K562 (cell line): Measurements from ENCODE around the gene NKD1. TPM values are rescaled to one million over a fixed set of nuclear protein-coding genes. Genes with fewer than 3 reads are reported as not detected.

Source experiments
- ATAC-seq: fragments of 200-7000 bp; cut with Tn5 transposase; 3 replicates; pipeline ENCODE4 v1.9.1; 2020; ENCODE audit warnings: moderate library complexity
- BruUV-seq: library from RNA; stranded (reverse); fragments of 400-500 nt; replicated peaks from 2 replicates; lab custom pipeline; 2021; lab: Mats Ljungman, UMichigan
- CTCF ChIA-PET: fragments of 300-600 bp; formaldehyde crosslinking; extraction: SDS; loops from one replicate; lab custom pipeline; 2021; ENCODE audit warnings: low intra/inter-chr PET ratio; lab: Yijun Ruan, JAX
- POLR2A ChIA-PET: fragments of 300-600, 350-650 bp; sonication (Branson Sonifier 250); formaldehyde crosslinking; extraction: SDS; loops from one replicate; lab custom pipeline; 2021; ENCODE audit warnings: antibody characterized with exemption, inconsistent platforms; lab: Yijun Ruan, JAX
- DNase-seq, 4 experiments: peaks; one replicate each; pipeline versions ENCODE4 v3.0.0 to v3.0.0-alpha.2; 2011 to 2018; ENCODE audit warnings: low spot score in 3 of 4, mixed read lengths in 3 of 4; ENCODE audit errors: extremely low read depth in 1 of 4
- FAIRE-seq: peaks from 2 replicates; lab custom pipeline; 2011; peaks lifted over from hg19 to GRCh38; lab: Jason Lieb, UNC
- H2AFZ ChIP-seq: 2 replicates; pipeline ENCODE4 v1.6.0; 2011; ENCODE audit warnings: low read depth, low read length, control low read depth, inconsistent platforms
- H3K27ac ChIP-seq: fragments of 200-600 bp; 3 replicates; pipeline ENCODE4 v1.8.0; 2011; ENCODE audit warnings: low read depth, mild to moderate bottlenecking, control low read depth, inconsistent platforms, low read length, moderate library complexity, mixed read lengths; ENCODE audit errors: extremely low read depth
- H3K27me3 ChIP-seq, 2 experiments: fragments of 300-600 bp in 1 of 2; 2 replicates in 1 of 2; 3 replicates in 1 of 2; pipeline versions ENCODE4 v1.6.0 to v1.8.0; 2011; ENCODE audit warnings: inconsistent platforms in 2 of 2, low read length in 2 of 2, mild to moderate bottlenecking in 1 of 2, mixed read lengths in 1 of 2, moderate library complexity in 1 of 2; ENCODE audit not compliant: control insufficient read depth in 2 of 2, insufficient read depth in 2 of 2
- H3K36me3 ChIP-seq: fragments of 300-600 bp; 3 replicates; pipeline ENCODE4 v1.8.0; 2011; ENCODE audit warnings: mild to moderate bottlenecking, low read length, inconsistent platforms; ENCODE audit not compliant: control insufficient read depth, insufficient read depth
- H3K4me1 ChIP-seq, 2 experiments: fragments of 200-600 bp in 1 of 2; replicated peaks in 1 of 2; 2 replicates in 1 of 2; 3 replicates in 1 of 2; pipeline versions ENCODE4 v1.5.1 to v1.8.0; 2011; ENCODE audit warnings: inconsistent platforms in 2 of 2, low read length in 2 of 2, mild to moderate bottlenecking in 1 of 2, mixed read lengths in 1 of 2, moderate library complexity in 1 of 2; ENCODE audit not compliant: control insufficient read depth in 2 of 2, insufficient read depth in 2 of 2
- H3K4me2 ChIP-seq: 2 replicates; pipeline ENCODE4 v1.6.1; 2011; ENCODE audit warnings: low read length, control low read depth, inconsistent platforms, mixed read lengths; ENCODE audit not compliant: insufficient read depth
- H3K4me3 ChIP-seq: fragments of 200-600 bp; sonication (generic), shearing (Covaris generic); 2 replicates; pipeline ENCODE4 v1.5.1; 2016; ENCODE audit warnings: control low read depth, inconsistent platforms
- H3K79me2 ChIP-seq: fragments of 200-600 bp; 3 replicates; pipeline ENCODE4 v1.8.0; 2011; ENCODE audit warnings: low read length, inconsistent platforms; ENCODE audit not compliant: control insufficient read depth, insufficient read depth
- H3K9ac ChIP-seq, 2 experiments: 2 replicates each; pipeline versions ENCODE4 v1.6.0 to v1.6.1; 2011; ENCODE audit warnings: low read depth in 2 of 2, low read length in 2 of 2, control low read depth in 1 of 2, inconsistent platforms in 1 of 2, mild to moderate bottlenecking in 1 of 2, mixed read lengths in 1 of 2; ENCODE audit not compliant: insufficient read depth in 1 of 2
- H3K9me1 ChIP-seq: one replicate; pipeline ENCODE4 v1.6.0; 2011; ENCODE audit warnings: inconsistent platforms, mild to moderate bottlenecking, low read length, moderate library complexity; ENCODE audit not compliant: control insufficient read depth, insufficient read depth
- H3K9me3 ChIP-seq: replicated peaks from 2 replicates; pipeline ENCODE4 v1.5.1; 2011; ENCODE audit warnings: low read depth, low read length, inconsistent platforms; ENCODE audit not compliant: control insufficient read depth, insufficient read depth
- H4K20me1 ChIP-seq: replicated peaks from 2 replicates; pipeline ENCODE4 v1.6.1; 2011; ENCODE audit warnings: low read length, inconsistent platforms, mixed read lengths; ENCODE audit not compliant: control insufficient read depth, insufficient read depth
- ADNP ChIP-seq: fragments of 200-800 bp; sonication (Bioruptor generic); IDR thresholded peaks from 2 replicates; pipeline ENCODE4 v1.6.1; 2016; ENCODE audit warnings: missing genetic modification characterization, missing compliant biosample characterization
- DIDO1 ChIP-seq: fragments of 450-650 bp; IDR thresholded peaks from 2 replicates; pipeline ENCODE4 v1.6.1; 2016; ENCODE audit warnings: low read depth, missing biosample characterization, missing genetic modification characterization
- EGR1 ChIP-seq: fragments of 450-650 bp; conservative IDR thresholded peaks from 2 replicates; pipeline ENCODE4 v1.6.1; 2017; ENCODE audit warnings: mild to moderate bottlenecking
- ELF4 ChIP-seq: fragments of 450-650 bp; formaldehyde crosslinking; IDR thresholded peaks from 2 replicates; pipeline ENCODE4 v1.4.0; 2022; ENCODE audit warnings: missing genetic modification characterization
- FOXK2 ChIP-seq, 2 experiments: fragments of 450-650 bp; IDR thresholded peaks in 1 of 2; conservative IDR thresholded peaks in 1 of 2; 2 replicates each; pipeline ENCODE4 v1.6.1; 2016; ENCODE audit warnings: low read depth in 2 of 2, mild to moderate bottlenecking in 1 of 2
- HSF4 ChIP-seq: fragments of 250-450 bp; sonication (Bioruptor Pico); IDR thresholded peaks from 2 replicates; pipeline ENCODE4 v2.1.2; 2022; ENCODE audit warnings: mild to moderate bottlenecking, moderate library complexity, borderline replicate concordance
- ILK ChIP-seq: fragments of 450-650 bp; IDR thresholded peaks from 2 replicates; pipeline ENCODE4 v1.6.1; 2016; ENCODE audit warnings: missing genetic modification characterization, low read depth, mild to moderate bottlenecking, missing compliant biosample characterization, moderate library complexity, borderline replicate concordance
- MAZ ChIP-seq, 2 experiments: fragments of 450-650 bp in 1 of 2; sonication (generic) in 1 of 2; formaldehyde crosslinking; IDR thresholded peaks in 1 of 2; conservative IDR thresholded peaks in 1 of 2; 2 replicates each; pipeline versions ENCODE4 v1.4.0 to v1.5.0; 2020; ENCODE audit warnings: mild to moderate bottlenecking in 1 of 2, missing genetic modification reagents in 1 of 2
- PPARD ChIP-seq: fragments of 250-450 bp; sonication (Bioruptor Pico); IDR thresholded peaks from 2 replicates; pipeline ENCODE4 v1.8.0; 2022; ENCODE audit warnings: inconsistent platforms, mild to moderate bottlenecking, moderate library complexity
- STAG1 ChIP-seq: sonication (generic); formaldehyde crosslinking; IDR thresholded peaks from 2 replicates; pipeline ENCODE4 v1.5.0; 2020; ENCODE audit warnings: missing genetic modification reagents, borderline replicate concordance
- STAT6 ChIP-seq: sonication (generic); formaldehyde crosslinking; IDR thresholded peaks from 2 replicates; pipeline ENCODE4 v1.8.1; 2023; ENCODE audit warnings: mild to moderate bottlenecking, missing genetic modification reagents
- TARDBP ChIP-seq: fragments of 450-650 bp; IDR thresholded peaks from 2 replicates; pipeline ENCODE4 v1.6.1; 2016
- TFAP4 ChIP-seq: sonication (generic); formaldehyde crosslinking; IDR thresholded peaks from 2 replicates; pipeline ENCODE4 v1.8.0; 2022; ENCODE audit warnings: missing genetic modification reagents, mild to moderate bottlenecking, moderate library complexity, borderline replicate concordance
- XRCC4 ChIP-seq: IDR thresholded peaks from one replicate; pipeline ENCODE4 v1.6.1; 2011; ENCODE audit not compliant: insufficient read depth, insufficient read length; ENCODE audit errors: extremely low read depth
- ZBED1 ChIP-seq: IDR thresholded peaks from 2 replicates; pipeline ENCODE4 v1.6.1; 2014
- ZNF165 ChIP-seq: fragments of 250-450 bp; sonication (Bioruptor Pico); IDR thresholded peaks from 2 replicates; pipeline ENCODE4 v1.4.0; 2020; ENCODE audit warnings: borderline replicate concordance
- ZNF449 ChIP-seq: fragments of 250-450 bp; sonication (Bioruptor Pico); IDR thresholded peaks from 2 replicates; pipeline ENCODE4 v1.8.0; 2022; ENCODE audit warnings: moderate library complexity, mild to moderate bottlenecking, inconsistent platforms
- ZNF699 ChIP-seq: fragments of 250-450 bp; sonication (Bioruptor Pico); IDR thresholded peaks from 2 replicates; pipeline ENCODE4 v1.8.0; 2021; ENCODE audit warnings: mild to moderate bottlenecking, moderate library complexity; ENCODE audit not compliant: insufficient replicate concordance
- WGBS: fragments of 100-300 bp; shearing (Covaris generic); methylation state at CpG from one replicate; pipeline ENCODE4 v1.1.6; 2016; ENCODE audit warnings: low coverage, mixed read lengths; ENCODE audit not compliant: insufficient coverage; ENCODE audit errors: missing lambda C conversion rate; 5-methylcytosine and 5-hydroxymethylcytosine counted together
- in situ Hi-C: fragments of 300-500 bp; cut with MboI; formaldehyde crosslinking; loops from 4 replicates; pipeline ENCODE4 v1.15.0; 2018; ENCODE audit warnings: inconsistent platforms, mixed read lengths
- intact Hi-C: fragments of 100-400 bp; cut with micrococcal nuclease; formaldehyde crosslinking; loops from 2 replicates; pipeline ENCODE4 v1.14.2; 2022
- polyA plus RNA-seq, 8 experiments: library from polyadenylated mRNA; depleted of rRNA in 4 of 8; stranded (reverse) in 5 of 8; unstranded in 3 of 8; fragments of >200 nt; fragmentation: Nextera tagmentation in 2 of 8; fragmentation: Illumina TruSeq in 1 of 8; extraction: Ambion mirVana in 2 of 8; extraction: Trizol in 1 of 8; gene quantifications; 2 replicates each; pipeline versions ENCODE4 v1.2.1 to v1.2.3, GENCODE V29; 2011 to 2014; ENCODE audit warnings: inconsistent platforms in 1 of 8, missing spikeins in 1 of 8
- total RNA-seq, 7 experiments: library from RNA; depleted of rRNA in 6 of 7; stranded (reverse); fragments of >200 nt in 6 of 7; fragmentation: Illumina TruSeq in 2 of 7; extraction: Trizol in 2 of 7; gene quantifications; 2 replicates each; pipeline versions ENCODE4 v1.2.1 to v1.2.3, GENCODE V29; 2011 to 2021; ENCODE audit warnings: low replicate concordance in 1 of 7

Gene NKD1
- total and polyA plus RNA-seq, 9 of the 15 experiments (the other 6 are each of a cell fraction or from before 2014, with no cell fraction given) = under 0.01 to 0.24 (median 0.04) TPM; not detected in 2

GRCh38 chr16:50596762-50597450, 48.7 kb downstream of the NKD1 start:
- no peak for TF ChIP-seq ZBED1
- TF ChIP-seq ELF4 (CRISPR knock-in tag) = no peak
- no peak for TF ChIP-seq STAT6 (CRISPR knock-in tag)
- TF ChIP-seq PPARD (CRISPR knock-in tag) = no peak
- no peak for TF ChIP-seq STAG1 (CRISPR knock-in tag)
- no peak for TF ChIP-seq DIDO1 (tag)
- no peak for TF ChIP-seq ILK (tag)
- no peak for TF ChIP-seq TARDBP
- TF ChIP-seq ADNP (tag) = no peak
- no peak for TF ChIP-seq MAZ (CRISPR knock-in tag; conservative IDR thresholded peaks at IDR 0.05 in 1 of 2, IDR thresholded peaks at IDR 0.05 in 1 of 2)
- no peak for TF ChIP-seq ZNF449 (CRISPR knock-in tag)
- TF ChIP-seq FOXK2 (conservative IDR thresholded peaks at IDR 0.05 in 1 of 2, IDR thresholded peaks at IDR 0.05 in 1 of 2; ENCODE audit: low read depth in 2 of 2) = no peak
- no peak for TF ChIP-seq HSF4 (CRISPR knock-in tag)
- no peak for TF ChIP-seq ZNF699
- TF ChIP-seq TFAP4 = no peak
- no peak for TF ChIP-seq EGR1
- no peak for TF ChIP-seq XRCC4
- TF ChIP-seq ZNF165 (CRISPR knock-in tag) = no peak

More at GRCh38 chr16:50596762-50597450, 48.7 kb downstream of the NKD1 start:
- no peak for FAIRE-seq
- WGBS = 1% methylated on average over 13 of the region's 13 CpGs
- Histone ChIP-seq H3K9me3 (no peaks in the 10 kb centered on the region), H3K4me1 (no peaks in the 10 kb centered on the region; a peak in 1 of 5 replicates), H3K27me3 (peaks cover 10 to 50% of the 10 kb centered on the region in 2 experiments; a peak in 4 of 5 replicates), H3K27ac (no peak overlapping the region), H2AFZ (no peak overlapping the region), H3K36me3 (no peaks in the 10 kb centered on the region), H3K79me2 (no peaks in the 10 kb centered on the region), H3K9me1 (no peaks in the 10 kb centered on the region), H3K4me3 (no peak overlapping the region), H3K4me2 (no peak overlapping the region), H4K20me1 (no peaks in the 10 kb centered on the region; the same call in 1 of the 2 replicates), H3K9ac (no peak overlapping the region)
- intact Hi-C loops = loop anchor here (10.0 kb wide), 1 partner anchor 68 kb away; no protein-coding TSS in a partner anchor
- DNase-seq = no peak
- ATAC-seq = no peak
- ChIA-PET POLR2A (no interaction called here), CTCF (no interaction called here)
- BruUV-seq = no TSS peak
- in situ Hi-C loops = no loop called here
